GM21390 (cell line): ENCODE results near the gene JAG2.

Experiments
- ATAC-seq: cut with Tn5 transposase; IDR thresholded peaks from one replicate; pipeline ENCODE4 v1.9.1; 2021; ENCODE audit not compliant: unreplicated experiment

The JAG2 gene

GRCh38 chr14:105094193-105094907, 74.2 kb downstream of the JAG2 start:
- no peak for ATAC-seq

- ATAC-seq: peak; percentile 66
Observed at GRCh38 chr14:105093431-105094192, 75.0 kb downstream of the JAG2 start.

GRCh38 chr14:105093038-105093430, 75.5 kb downstream of the JAG2 start:
- ATAC-seq: peak; percentile 34

- no peak for ATAC-seq
Observed at GRCh38 chr14:105092171-105093037, 76.2 kb downstream of the JAG2 start.

- ATAC-seq: no peak
Observed at GRCh38 chr14:105091517-105092170, 76.9 kb downstream of the JAG2 start.

GRCh38 chr14:105091054-105091516, 77.5 kb downstream of the JAG2 start:
- ATAC-seq: no peak
